ENCODE measurements around the gene STAT3. TPM values are rescaled to one million over a fixed set of nuclear protein-coding genes. Genes with fewer than 3 reads are reported as not detected.
A peak's percentile ranks its signal among the peaks of the same experiment; 100 is the strongest.

The STAT3 gene
- total and polyA plus RNA-seq, 2 of the 13 experiments (the other 11 are each of a cell fraction or from before 2014, with no cell fraction given) = 61.8 to 62.4 TPM

GRCh38 chr17:42322382-42323267, 65.6 kb downstream of the STAT3 start (continued):
- TF ChIP-seq THAP9 (CRISPR knock-in tag; IDR thresholded peaks at IDR 0.05; ENCODE audit: borderline replicate concordance) = no peak
- peak; percentile 63; the same call in 1 of the 2 replicates for TF ChIP-seq FOSL2 (CRISPR knock-in tag; IDR thresholded peaks at IDR 0.05)
- no peak for TF ChIP-seq BCLAF1 (IDR thresholded peaks at IDR 0.05)
- no peak for TF ChIP-seq FOXO4 (CRISPR knock-in tag; conservative IDR thresholded peaks at IDR 0.05)
- TF ChIP-seq RARA (CRISPR knock-in tag; IDR thresholded peaks at IDR 0.05) = peak; percentile 38; the same call in 1 of the 2 replicates
- TF ChIP-seq HMGXB3 (CRISPR knock-in tag; IDR thresholded peaks at IDR 0.05; ENCODE audit: borderline replicate concordance) = peak; percentile 71; the same call in 1 of the 2 replicates
- TF ChIP-seq REL (CRISPR knock-in tag; conservative IDR thresholded peaks at IDR 0.05) = no peak
- no peak for TF ChIP-seq CCAR2 (optimal IDR thresholded peaks at IDR 0.05; ENCODE audit: low read depth, low read length)
- TF ChIP-seq RCOR2 (CRISPR knock-in tag; IDR thresholded peaks at IDR 0.05) = peak; percentile 61; the same call in 1 of the 2 replicates
- TF ChIP-seq MED13 (CRISPR knock-in tag; IDR thresholded peaks at IDR 0.05) = no peak
- no peak for TF ChIP-seq ZNF501 (CRISPR knock-in tag; IDR thresholded peaks at IDR 0.05)
- TF ChIP-seq SP1 (IDR thresholded peaks at IDR 0.05) = no peak
- TF ChIP-seq SP1 (CRISPR knock-in tag; IDR thresholded peaks at IDR 0.05) = peak; percentile 72
- no peak for TF ChIP-seq KLF15 (CRISPR knock-in tag; IDR thresholded peaks at IDR 0.05; ENCODE audit: borderline replicate concordance)
- no peak for TF ChIP-seq IKZF1 (IDR thresholded peaks at IDR 0.05)
